Measurements from ENCODE around the gene CRK. TPM values are rescaled to one million over a fixed set of nuclear protein-coding genes. Genes with fewer than 3 reads are reported as not detected.
"Not testable (repeated sequence)": the region's sequence is repeated elsewhere in the genome, so short reads cannot be mapped to it uniquely, and the experiment has no call there.

The CRK gene
- total RNA-seq, 1 experiment from 2014 or later, result 72.3 TPM

DNA sequence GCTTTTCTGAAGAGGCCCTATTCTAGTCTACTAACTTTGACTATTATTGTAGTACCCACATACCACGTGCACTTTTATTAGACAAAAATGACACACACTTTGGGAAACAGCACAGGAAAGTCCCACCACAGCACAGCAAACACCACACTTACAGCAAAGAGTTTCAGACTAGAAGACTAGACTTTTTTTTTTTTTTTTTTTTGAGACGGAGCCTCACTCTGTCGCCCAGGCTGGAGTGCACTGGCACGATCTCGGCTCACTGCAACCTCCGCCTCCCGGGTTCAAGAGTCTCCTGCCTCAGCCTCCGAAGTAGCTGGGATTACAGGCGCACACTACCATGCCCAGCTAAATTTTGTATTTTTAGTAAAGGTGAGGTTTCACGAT is 76.1 kb downstream of the CRK start:
- CTCF ChIA-PET, result interaction anchor here (0.6 to 1.3 kb wide), 3 partner anchors 14 to 182 kb away, joined by 3 to 6 read pairs (median 3); partner anchors contain the start of gene PITPNA
- peak in 1 of 2 experiments; percentile 14 for DNase-seq
- H3K27me3 ChIP-seq (replicated peaks; ENCODE audit: control insufficient read depth, insufficient read depth, low read length), result no peaks in the 10 kb centered on the region
- H3K36me3 Mint-ChIP-seq (ENCODE audit: insufficient read depth, unreplicated experiment), result peaks cover 88% of the 10 kb centered on the region
- H3K4me1 ChIP-seq, result peaks cover 36% of the 10 kb centered on the region
- H3K9me3 Mint-ChIP-seq (ENCODE audit: unreplicated experiment), result no peaks in the 10 kb centered on the region
- TF ChIP-seq CTCF (IDR thresholded peaks at IDR 0.05; ENCODE audit: insufficient read depth in 1 of 2, low read depth in 1 of 2, low read length in 1 of 2, severe bottlenecking in 1 of 2, unreplicated experiment in 1 of 2), result no peak
- peaks cover 36% of the 10 kb centered on the region for H3K4me1 Mint-ChIP-seq (ENCODE audit: low read depth, unreplicated experiment)
- peak overlapping the region; percentile 22 for H3K27ac Mint-ChIP-seq (ENCODE audit: unreplicated experiment)
- no peaks in the 10 kb centered on the region for H3K9me3 ChIP-seq
- no peak overlapping the region for H3K4me3 ChIP-seq (ENCODE audit: low read depth, low read length)
- H3K4me3 Mint-ChIP-seq (ENCODE audit: unreplicated experiment), result no peak overlapping the region
- BruUV-seq (replicated peaks), result no TSS peak
- POLR2A ChIA-PET, result no interaction called here
- H3K36me3 ChIP-seq (ENCODE audit: control insufficient read depth, insufficient read depth, low read length), result no peaks in the 10 kb centered on the region; the same call in 1 of the 2 replicates
- H3K27me3 Mint-ChIP-seq (ENCODE audit: insufficient read depth, unreplicated experiment), result no peaks in the 10 kb centered on the region
- intact Hi-C loops (cut with micrococcal nuclease; ENCODE audit: unreplicated experiment), result no loop called here

GRCh38 chr17:1379208-1379929 is 76.7 kb downstream of the CRK start:
- no peak for TF ChIP-seq CTCF (IDR thresholded peaks at IDR 0.05; ENCODE audit: insufficient read depth in 1 of 2, low read depth in 1 of 2, low read length in 1 of 2, severe bottlenecking in 1 of 2, unreplicated experiment in 1 of 2)
- DNase-seq, result peak in 1 of 2 experiments; percentile 16
- H3K4me3 Mint-ChIP-seq (ENCODE audit: unreplicated experiment), result no peak overlapping the region
- peaks cover 39% of the 10 kb centered on the region for H3K4me1 Mint-ChIP-seq (ENCODE audit: low read depth, unreplicated experiment)
- peaks cover 36% of the 10 kb centered on the region for H3K4me1 ChIP-seq
- H3K27me3 ChIP-seq (replicated peaks; ENCODE audit: control insufficient read depth, insufficient read depth, low read length), result no peaks in the 10 kb centered on the region
- no peaks in the 10 kb centered on the region for H3K9me3 Mint-ChIP-seq (ENCODE audit: unreplicated experiment)
- CTCF ChIA-PET, result interaction anchor here (1.3 kb wide), 1 partner anchor 14 kb away, joined by 6 read pairs; no protein-coding TSS in a partner anchor
- BruUV-seq (replicated peaks), result no TSS peak
- POLR2A ChIA-PET, result no interaction called here
- peaks cover 85% of the 10 kb centered on the region for H3K36me3 Mint-ChIP-seq (ENCODE audit: insufficient read depth, unreplicated experiment)
- no peaks in the 10 kb centered on the region; the same call in none of the 2 replicates for H3K36me3 ChIP-seq (ENCODE audit: control insufficient read depth, insufficient read depth, low read length)
- no peaks in the 10 kb centered on the region for H3K9me3 ChIP-seq
- no peaks in the 10 kb centered on the region for H3K27me3 Mint-ChIP-seq (ENCODE audit: insufficient read depth, unreplicated experiment)
- no peak overlapping the region for H3K4me3 ChIP-seq (ENCODE audit: low read depth, low read length)
- peak overlapping the region; percentile 22 for H3K27ac Mint-ChIP-seq (ENCODE audit: unreplicated experiment)
- intact Hi-C loops (cut with micrococcal nuclease; ENCODE audit: unreplicated experiment), result no loop called here

GRCh38 chr17:1378476-1378860 is 77.6 kb downstream of the CRK start:
- H3K27me3 Mint-ChIP-seq (ENCODE audit: insufficient read depth, unreplicated experiment); BruUV-seq (replicated peaks); H3K27me3 ChIP-seq (replicated peaks; ENCODE audit: control insufficient read depth, insufficient read depth, low read length); POLR2A ChIA-PET; H3K4me3 ChIP-seq (ENCODE audit: low read depth, low read length); H3K9me3 Mint-ChIP-seq (ENCODE audit: unreplicated experiment); H3K9me3 ChIP-seq; H3K4me3 Mint-ChIP-seq (ENCODE audit: unreplicated experiment); H3K36me3 ChIP-seq (ENCODE audit: control insufficient read depth, insufficient read depth, low read length); intact Hi-C loops (cut with micrococcal nuclease; ENCODE audit: unreplicated experiment); H3K27ac Mint-ChIP-seq (ENCODE audit: unreplicated experiment): not testable (repeated sequence)
- peaks cover 36% of the 10 kb centered on the region for H3K4me1 ChIP-seq
- peaks cover 39% of the 10 kb centered on the region for H3K4me1 Mint-ChIP-seq (ENCODE audit: low read depth, unreplicated experiment)
- H3K36me3 Mint-ChIP-seq (ENCODE audit: insufficient read depth, unreplicated experiment), result peaks cover 85% of the 10 kb centered on the region
- peak in 1 of 2 experiments; percentile 19 for DNase-seq
- CTCF ChIA-PET, result interaction anchor here (1.3 kb wide), 1 partner anchor 13 kb away, joined by 6 read pairs; no protein-coding TSS in a partner anchor

Data from Caco-2 (cell line).